DMS 273 treated with DMSO at 0.1 percent for 48 hours (cell line): ENCODE measurements around the gene PTPRN.
"Not testable (repeated sequence)": the region's sequence is repeated elsewhere in the genome, so short reads cannot be mapped to it uniquely, and the experiment has no call there.

Experiments
- DNase-seq: peaks from one replicate; lab custom pipeline; 2025; lab: John Stamatoyannopoulos, UW

Gene PTPRN

DNA sequence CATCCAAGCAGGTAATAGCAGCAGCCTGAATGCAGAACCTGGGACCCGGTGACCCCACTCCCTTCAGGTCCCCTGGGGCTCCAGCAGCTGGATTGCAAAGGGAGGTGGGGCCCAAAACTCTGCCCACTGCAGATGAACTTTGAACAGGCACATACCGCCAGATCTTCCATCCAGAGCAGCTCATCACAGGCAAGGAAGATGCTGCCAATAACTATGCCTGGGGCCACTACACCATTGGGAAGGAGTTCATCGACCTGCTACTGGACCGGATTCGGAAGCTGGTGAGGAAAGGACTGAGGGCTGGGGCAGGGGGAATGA lies 39.2 kb downstream of the PTPRN start:
- DNase-seq: no peak

DNA sequence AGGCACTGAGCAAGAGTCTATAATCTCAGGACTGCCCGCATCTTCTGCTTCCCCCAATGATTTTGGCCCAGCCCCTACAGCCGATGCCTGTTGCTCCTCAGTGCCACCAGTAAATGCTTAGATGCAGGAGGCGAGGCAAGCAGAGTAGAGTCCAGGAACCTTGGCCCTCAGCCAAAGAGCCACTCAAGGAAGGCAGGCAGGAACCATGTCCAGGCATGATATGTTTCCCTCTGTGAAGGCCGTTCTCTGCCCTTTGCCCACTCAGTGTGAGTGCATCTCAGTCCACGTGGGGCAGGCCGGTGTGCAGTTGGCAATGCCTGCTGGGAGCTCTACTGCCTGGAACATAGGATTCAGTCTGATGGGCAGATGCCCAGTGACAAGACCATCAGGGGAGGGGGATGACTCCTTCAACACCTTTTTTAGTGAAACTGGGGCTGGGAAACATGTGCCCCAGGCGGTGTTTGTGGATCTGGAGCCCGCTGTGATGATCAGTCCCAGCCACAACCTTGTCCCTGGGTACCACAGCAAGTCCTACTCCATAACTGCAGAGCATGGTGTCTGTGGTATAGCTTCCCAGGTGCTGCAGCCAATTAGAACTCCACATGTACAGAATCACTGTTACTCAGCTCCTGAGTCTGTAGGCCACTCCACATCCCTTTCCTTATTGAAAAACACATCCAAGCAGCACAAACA lies 39.7 kb downstream of the PTPRN start:
- no peak for DNase-seq

DNA sequence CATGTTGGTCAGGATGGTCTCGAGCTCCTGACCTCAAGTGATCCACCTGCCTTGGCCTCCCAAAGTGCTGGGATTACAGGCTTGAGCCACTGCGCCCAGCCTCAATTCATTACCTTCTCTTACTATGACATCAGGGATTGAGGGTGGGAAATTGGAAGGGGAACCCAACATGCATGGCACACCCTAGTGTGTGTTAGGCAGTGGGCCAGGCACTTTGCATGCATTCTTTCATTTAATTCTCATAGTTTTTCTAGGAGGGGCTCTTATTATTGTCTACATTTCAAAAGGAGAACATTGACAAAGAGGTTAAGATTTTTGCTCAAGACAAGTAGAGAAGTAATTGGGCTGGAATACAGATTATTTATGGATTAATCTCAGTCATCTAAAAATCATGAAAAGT lies 40.9 kb downstream of the PTPRN start:
- DNase-seq: no peak

DNA sequence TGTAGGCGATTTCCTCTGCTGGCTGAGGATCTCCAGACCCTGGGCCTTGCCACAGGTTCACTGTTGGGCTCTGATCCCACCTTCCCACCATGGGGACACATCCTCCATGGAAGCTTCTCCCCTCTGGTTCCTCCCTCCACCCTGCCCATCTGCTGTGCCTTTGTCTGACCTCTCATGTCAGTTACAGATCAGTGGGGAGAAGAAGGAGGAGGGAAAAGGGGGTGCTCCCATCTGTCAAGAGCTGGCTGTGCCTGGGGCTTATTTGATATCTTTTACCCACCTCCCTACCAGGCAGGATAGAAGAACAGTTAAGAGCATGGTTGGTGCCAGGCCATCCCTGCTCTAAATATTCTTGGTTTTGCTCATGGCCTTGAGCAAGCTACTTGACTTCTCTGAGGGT lies 42.3 kb downstream of the PTPRN start:
- no peak for DNase-seq

DNA sequence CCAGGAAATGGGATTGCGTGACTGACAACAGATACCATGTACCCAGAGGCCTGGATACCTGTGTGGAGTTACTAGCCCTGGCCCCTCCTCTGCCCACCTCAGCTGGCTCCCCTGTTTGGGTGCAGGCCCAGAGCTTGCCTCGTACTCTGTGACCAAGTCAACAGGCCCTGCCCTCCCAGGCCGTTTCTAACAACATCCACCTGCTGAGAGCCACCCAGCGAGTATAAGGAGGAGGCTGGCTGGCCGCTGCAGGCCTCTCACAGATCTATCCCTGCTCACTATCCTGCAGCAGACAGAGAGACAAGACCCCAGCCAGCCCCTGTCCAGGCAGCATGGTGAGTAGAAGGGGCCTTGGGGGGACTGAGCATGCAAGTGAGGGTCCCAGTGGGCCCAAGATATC lies 43.0 kb downstream of the PTPRN start:
- DNase-seq: no peak

DNA sequence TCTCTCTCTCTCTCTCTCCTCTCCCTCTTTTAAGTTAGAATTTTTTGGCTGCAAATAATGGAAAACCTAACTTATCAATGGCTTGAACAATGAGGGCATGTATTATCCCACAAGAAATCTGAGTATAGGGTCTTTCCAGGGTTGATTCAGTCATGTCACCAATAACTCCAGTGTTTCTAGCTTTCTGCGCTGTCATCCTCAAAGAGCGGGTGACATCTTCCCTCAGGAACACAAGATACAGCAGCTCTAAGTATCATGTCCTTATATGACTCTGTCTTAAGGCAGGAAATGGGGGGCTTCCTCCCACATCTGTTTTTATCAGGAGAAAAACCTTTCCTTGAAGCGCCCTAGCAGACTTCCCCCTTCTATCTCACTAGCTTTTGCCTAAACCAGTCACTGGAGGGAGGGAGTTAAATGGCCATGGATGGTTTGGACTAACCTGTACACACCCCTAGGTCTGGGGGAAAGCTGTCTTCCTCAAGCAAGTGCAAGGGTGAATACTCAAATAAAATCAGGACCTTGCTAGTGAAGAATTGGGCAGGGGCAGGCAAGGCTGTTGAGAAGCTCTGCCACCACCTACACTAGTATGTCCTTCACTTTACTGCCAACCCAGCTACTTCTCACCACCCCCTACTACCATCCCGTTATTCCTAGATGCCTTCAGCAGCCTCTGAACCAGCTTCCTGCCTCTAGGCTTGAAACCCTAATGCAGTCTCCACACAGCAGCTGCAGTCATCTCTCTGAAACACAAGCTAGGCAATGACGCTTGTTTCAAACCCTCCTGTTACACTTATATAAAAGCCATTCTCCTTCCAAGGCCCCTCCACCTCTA lies 48.0 kb downstream of the PTPRN start:
- DNase-seq: no peak

DNA sequence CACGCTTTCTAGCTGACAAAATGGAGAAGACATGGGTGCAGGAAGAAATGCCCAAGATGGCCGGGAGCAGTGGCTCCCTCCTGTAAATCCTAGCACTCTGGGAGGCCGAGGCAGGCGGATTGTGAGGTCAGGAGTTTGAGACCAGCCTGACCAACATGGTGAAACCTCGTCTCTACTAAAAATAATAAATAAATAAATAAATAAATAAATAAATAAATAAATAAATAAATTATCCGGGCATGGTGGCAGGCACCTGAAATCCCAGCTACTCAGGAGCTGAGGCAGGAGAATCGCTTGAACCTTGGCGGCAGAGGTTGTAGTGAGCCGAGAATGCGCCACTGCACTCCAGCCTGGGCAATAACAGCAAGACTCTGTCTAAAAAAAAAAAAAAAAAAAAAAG lies 50.3 kb downstream of the PTPRN start:
- DNase-seq: not testable (repeated sequence)

DNA sequence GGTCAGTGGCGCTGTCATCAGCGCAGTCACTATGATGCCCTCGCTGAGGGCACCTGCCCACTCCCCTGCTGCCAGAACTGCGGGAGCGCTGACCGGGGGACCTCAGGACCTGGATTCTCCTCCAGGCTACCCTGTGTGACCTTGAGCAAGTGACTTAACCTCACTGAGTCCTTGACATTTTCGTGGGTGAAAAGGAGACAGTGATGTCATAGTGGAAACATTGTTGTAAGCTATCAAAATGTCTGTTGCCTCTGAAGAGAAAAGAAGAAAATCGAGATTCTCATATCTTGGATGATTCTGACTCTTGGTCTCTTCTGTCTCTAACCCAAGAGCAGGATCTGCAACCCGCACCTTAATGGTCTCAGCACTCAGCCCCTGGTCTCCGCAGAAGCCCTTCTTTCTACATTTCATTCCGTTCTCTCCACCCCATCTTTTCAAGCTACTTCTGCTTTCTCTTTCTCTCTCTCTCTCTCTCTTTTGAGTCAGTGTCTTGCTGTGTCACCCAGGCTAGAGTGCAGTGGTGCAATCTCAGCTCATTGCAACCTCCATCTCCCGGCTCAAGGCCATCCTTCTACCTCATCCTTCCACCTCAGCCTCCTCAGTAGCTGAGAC lies 54.5 kb downstream of the PTPRN start:
- DNase-seq: no peak

DNA sequence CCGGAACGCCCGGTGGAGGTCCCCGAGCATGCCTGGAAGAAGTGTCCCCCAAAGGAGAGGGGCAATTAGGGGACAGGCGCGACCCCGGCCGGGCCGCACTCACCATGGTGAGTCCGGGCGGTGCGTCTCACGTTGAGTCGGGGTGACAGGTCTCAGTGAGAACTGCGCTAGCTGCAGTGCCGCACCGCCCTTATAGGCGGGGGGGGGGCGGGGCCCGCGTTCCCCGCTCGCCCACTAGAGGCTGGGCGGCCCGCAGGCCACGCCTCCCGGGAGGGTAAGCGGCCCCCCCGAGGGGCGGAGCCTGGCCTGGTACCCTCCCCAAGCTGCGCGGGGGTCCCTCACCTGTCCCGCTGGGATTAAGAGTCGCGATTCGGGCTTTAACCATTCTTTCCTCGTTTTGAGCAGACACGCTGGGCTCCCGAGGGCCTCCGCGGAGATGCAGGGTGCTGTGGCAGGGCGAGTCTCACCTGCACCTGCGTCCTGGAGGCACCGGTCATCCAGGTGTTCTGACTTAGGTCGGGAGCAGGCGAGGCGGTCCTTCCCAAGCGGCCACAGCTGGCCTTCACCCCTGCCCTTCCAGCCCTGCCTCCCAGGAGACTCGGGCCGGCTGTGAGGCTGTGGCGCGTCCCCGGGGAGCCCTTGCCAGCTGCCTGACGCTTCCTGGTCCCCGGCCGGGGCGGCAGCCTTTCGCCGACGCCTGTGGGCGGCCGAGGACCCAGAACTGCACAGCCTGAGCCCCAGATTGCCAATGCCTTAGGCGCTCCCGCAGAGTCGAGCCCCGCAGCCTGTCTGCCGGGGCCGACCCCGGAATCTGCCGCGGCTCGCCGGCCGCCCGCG lies 55.2 kb downstream of the PTPRN start, which contains the start of gene TUBA4A:
TSS of gene TUBA4A (minus strand) at position 166 of the 837 bp plus-strand sequence. CDS start at position 106, 60 bp downstream.
- peak; percentile 43 for DNase-seq

DNA sequence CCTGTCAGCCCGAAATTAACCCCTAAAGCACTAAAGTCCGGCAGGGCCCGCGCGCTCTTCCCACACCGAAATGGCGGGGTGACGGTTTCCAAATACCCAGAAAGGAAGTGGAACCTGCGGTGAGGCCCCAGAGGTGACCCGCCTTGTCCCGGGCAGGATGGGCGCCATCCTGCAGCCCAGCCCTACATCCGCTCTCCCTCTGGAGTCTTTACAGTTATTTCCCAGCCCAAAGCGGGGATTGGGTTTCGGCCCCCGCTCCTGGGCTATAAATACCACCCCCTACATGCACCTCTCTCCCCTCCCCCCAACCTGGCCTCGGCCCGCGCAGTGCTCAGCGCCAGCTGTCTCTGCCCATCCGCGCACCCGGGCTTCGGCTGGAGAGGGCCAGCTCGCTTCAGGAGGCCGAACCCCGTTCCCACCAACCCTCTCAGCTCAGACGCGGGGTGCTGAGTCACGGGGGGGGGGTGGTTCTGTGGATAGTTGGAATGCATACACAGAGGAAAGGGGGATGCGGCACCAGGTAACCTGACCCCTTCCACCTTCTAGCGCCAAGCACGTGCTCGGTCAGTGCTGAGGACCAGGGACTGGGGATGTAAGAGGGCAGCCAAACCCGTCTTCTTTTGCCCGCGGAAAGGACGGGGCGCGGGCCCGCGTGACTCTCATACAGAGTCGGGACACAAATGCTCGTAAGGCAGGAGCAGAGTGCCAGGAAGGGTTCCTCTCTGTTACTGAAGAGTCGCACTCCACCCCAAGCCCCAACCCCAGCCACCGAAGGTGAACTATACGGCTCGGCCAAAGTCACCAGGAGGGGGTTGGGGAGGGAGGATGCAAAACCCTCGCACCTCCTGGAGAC lies 56.1 kb downstream of the PTPRN start, which contains the start of gene TUBA4B:
TSS of gene TUBA4B (plus strand) at position 344 of the 853 bp plus-strand sequence. CDS start at position 509, 165 bp downstream.
- peak; percentile 59 for DNase-seq

DNA sequence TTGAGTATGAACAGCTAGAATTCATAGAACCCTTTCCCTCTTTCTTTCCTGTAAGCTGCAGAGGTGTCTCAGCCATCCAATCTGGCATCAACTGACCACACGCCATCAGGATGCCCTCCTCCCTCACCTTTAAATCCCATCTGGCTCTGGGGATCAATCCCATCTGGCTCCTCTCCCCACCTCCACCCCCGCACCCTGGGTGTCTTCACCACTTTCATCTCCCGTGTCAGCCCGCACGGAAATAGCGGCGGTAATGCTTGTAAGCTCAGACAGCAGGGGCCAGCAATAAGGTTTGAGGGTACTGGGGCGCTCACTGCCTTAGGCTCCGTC lies 56.7 kb downstream of the PTPRN start:
- peak; percentile 52 for DNase-seq

DNA sequence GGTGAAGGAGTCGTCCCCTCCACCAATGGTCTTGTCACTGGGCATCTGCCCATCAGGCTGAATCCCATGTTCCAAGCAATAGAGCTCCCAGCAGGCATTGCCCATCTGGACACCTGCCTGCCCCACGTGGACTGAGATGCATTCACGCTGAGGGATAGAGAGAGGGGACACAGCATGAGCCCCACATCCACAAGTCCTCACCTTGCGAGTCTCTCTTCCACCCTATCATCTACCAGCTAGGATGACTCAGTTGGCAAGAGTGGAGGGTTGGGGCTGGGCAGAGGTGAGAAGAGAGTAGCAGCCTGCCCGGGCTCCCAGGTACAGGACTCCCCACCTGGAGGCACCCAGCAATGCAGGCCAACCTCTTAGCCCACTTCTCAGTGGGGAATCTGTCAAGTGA lies 57.1 kb downstream of the PTPRN start:
- no peak for DNase-seq

DNA sequence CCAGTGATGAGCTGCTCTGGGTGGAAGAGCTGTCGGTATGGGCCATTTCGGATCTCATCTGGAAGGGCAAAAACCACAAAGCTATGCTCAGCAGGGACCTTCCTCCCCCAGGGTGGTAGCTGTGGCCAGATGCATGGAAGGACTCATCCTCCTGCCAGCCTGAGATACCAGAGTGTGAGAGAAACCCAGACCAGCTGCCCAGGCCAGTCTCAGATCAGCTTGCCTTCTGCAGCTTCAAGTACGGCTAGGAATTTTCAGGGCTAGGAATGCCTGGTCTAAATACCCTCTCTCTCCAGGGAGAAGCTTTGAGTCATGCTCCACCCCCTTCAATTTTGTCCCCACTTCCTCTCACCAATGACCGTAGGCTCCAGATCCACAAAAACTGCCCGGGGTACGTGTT lies 57.5 kb downstream of the PTPRN start:
- DNase-seq: no peak

DNA sequence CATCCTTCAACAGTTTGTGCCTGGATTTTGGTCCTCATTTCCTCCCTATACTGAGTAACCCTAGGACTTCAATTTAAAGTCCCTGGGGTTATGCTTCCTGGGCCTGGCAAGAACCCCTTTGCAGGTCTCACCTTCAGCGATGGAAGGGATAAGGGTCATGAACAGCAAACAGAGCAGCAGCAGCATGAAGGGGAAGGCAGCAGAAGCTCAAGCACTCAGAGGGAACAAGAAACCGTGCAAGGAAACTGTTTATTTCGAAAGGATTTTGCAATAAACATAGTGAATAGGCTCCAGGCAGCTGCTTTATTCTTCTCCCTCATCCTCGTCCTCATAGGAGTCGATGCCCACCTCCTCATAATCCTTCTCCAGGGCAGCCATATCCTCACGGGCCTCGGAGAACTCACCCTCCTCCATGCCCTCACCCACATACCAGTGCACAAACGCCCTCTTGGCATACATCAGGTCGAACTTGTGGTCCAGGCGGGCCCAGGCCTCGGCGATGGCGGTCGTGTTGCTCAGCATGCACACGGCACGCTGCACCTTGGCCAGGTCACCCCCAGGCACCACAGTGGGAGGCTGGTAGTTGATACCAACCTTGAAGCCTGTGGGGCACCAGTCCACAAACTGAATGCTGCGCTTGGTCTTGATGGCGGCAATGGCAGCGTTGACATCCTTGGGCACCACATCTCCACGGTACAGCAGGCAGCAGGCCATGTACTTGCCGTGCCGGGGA lies 59.0 kb downstream of the PTPRN start:
- no peak for DNase-seq

DNA sequence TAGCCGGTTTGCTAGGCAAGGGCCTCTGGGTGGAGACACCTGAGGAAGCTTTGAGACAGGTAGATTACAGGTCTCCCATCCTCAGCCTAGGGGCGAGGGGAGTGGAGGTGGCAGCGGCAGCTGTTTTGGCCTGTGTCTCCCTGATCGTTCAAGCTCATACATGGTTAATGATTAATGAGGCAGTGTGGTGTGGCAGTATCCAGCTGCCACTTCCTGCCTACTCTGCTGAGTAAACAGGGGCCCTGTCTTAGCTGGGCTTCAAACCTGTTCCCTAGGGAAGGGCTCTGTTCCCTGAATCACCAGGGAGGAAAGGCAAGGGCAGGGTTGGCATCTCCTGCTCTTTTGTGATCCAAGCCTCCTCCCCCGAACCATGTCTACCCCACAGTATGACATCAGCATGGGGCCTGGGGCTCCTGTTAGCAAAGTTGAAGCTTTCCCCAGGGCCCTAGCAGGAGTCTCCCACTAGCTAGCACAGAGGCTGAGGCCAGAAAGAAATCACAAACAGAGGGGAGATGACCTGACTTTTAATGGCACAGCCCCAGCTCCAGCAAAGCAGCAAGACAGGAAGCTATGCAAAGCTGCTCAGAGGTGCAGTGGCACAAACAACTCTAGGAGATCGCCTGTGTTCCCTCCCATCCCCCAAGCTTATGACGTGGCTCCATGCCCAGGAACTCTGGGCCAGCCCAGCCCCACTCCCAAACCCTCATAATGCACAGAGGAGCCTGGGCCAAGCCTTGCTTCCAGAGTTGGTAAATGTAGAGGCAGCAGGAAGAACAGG lies 59.8 kb downstream of the PTPRN start:
- DNase-seq: peak; percentile 90

DNA sequence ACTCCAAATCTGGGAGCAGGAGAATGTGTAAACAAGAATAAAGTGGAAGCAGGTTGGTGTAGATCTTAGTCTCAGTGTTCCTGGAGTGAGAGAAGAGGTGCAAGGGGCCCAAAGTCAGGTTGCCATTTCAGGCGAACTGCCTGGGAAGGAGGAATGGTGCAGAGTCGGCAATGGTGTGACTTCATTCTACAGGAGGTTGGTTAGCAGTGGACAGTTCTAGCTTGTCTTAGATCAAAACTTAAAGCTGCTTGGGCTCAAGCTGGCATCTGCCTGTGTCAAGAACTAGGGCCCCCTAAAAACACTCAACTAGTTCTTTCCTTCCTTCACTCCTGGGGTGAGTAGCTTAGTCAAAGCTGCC lies 60.4 kb downstream of the PTPRN start:
- DNase-seq: no peak

DNA sequence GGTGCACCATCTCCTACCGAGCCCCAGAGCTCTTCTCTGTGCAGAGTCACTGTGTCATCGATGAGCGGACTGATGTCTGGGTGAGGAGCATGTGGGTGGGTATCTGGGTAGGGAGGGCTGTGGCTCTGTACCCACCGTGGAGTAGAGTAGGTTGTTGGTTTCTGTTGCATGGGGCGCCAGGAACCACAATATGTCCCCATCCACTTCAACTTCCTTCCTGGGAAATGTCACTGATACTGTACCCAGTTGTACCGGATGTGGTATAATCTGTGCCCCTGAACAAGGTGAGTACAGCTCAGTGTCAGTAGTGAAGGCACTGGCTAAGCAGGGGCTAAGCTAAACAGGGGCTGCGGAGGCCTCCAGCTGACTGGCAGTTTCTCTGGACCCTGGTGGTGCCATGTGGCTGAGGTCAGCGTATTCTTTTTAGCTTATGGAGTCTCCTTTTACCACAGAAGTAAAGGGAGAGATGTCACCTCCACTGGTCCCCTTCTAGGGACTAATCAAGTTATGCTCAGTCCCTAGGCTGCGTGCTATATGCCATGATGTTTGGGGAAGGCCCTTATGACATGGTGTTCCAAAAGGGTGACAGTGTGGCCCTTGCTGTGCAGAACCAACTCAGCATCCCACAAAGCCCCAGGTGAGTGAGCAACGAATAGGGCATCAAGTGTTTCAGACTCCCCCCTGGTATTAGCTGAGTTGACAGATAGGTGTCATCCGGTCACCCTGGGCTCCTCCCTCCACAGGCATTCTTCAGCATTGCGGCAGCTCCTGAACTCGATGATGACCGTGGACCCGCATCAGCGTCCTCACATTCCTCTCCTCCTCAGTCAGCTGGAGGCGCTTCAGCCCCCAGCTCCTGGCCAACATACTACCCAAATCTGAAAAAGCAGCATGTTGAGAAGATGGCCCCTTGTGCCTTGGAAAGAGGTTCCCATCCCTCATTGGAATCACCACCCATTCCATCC lies 61.2 kb downstream of the PTPRN start:
- DNase-seq: no peak

DNA sequence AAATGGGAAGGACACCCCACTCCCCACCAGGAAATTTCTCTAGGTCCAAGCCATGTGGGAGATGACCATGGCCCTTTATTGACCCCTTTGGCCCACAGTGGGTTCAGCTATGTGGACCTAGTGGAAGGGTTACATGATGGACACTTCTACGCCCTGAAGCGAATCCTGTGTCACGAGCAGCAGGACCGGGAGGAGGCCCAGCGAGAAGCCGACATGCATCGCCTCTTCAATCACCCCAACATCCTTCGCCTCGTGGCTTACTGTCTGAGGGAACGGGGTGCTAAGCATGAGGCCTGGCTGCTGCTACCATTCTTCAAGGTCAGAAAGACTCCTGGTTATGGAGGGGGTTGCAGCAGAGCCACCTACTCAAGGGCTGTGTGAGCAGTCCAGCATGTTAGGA lies 62.6 kb downstream of the PTPRN start:
- DNase-seq: no peak

DNA sequence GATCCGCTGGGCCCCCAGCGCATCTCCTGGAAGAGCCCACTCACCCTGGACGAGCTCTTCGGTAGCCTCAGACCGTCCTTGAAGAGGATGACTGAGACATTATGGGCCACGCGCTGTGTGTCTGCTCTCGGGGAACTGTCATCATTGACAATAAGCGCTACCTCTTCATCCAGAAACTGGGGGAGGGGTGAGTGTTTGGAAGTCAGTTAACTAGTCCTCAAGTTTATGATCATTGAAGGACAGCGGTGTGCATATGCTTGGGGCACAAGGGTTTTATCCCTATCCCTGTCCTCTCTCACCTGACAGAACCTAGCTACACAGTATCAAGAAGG lies 63.3 kb downstream of the PTPRN start:
- no peak for DNase-seq
